Activated effector memory CD4-positive, alpha-beta T cell treated with anti-CD3 and anti-CD28 coated beads, Interleukin-2, amount 50 U/mL, for 16 hours (primary cell): Measurements from ENCODE around the gene REEP6.
"Not testable (repeated sequence)": the region's sequence is repeated elsewhere in the genome, so short reads cannot be mapped to it uniquely, and the experiment has no call there.

Experiments used
- DNase-seq: peaks from one replicate; pipeline ENCODE4 v3.0.0-alpha.2; 2020

Gene REEP6

DNA sequence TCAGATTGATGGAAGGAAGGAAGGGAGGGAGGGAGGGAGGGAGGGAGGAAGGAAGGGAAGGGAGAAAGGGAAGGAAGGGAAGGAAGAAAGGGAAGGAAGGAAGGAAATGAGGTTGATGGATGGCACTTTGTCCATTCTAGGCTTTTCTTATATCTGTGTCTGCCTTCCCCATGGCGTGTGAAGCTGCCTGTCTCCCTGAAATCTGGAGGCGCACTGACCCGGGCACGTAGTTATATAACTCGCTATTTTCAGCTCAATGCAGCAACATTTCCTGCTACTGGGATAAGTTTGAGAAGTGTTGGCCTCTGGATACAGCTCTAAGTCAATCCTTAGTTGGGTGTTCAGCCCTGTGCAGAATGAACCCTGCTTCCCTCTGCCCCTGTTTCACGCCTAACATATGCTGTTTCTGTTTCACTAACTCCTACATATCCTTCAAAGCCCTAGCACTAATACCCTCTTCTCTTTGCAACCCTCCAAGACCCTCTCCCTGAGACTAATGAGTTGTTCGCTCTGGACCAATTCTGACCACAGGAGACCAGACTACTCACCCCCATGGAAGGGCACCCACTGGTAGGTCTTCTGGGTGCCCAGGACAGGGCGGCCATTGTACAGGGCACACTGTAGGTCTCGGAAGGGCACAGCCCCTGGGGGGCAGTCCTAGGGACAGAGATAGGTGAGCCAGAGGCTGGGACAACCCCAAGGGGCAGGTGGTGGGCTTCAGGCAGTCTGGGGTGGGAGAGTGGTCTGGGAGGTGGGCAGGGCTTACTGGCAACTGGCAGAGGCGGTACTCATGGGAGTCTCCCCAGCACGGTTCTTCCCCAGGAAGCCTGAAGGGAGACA, 18.8 kb downstream of the REEP6 start:
- DNase-seq: no peak

DNA sequence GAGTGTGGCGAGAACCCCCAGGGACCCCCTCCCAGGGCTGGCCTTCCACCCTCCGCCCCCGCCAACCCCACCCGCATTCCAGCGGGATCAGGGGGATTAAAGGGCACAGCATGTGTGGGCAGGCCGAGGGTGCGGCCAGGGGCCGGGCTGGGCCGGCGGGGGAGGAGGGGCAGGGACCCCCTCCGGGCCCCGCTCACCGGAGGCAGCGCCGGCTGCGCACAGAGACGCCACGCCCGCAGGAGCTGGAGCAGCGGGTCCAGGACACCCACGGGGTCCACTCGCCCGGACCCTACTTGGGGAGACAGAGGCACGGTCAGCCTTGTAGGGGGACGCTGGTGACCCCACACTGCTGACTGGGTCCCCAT, 19.4 kb downstream of the REEP6 start:
- DNase-seq: no peak

DNA sequence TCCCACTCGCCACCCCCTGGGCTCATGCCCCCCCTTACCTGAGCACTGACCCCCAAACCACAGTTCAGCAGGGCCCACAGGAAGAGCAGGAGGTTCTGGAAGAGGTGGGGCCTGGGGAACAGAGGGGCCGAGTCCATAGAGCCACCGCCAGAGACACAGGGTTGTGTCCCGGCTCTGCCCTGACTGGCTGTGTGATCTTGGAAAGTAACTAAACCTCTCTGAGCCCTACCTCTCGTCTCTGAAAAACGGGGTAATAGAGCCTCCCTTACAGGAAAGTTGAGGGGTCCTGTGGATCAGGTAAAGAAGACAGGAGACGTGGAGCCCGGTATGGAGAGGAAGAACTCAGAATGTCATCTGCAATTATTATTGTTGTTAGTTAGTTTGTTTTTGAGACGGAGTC, 19.8 kb downstream of the REEP6 start:
- DNase-seq: no peak

DNA sequence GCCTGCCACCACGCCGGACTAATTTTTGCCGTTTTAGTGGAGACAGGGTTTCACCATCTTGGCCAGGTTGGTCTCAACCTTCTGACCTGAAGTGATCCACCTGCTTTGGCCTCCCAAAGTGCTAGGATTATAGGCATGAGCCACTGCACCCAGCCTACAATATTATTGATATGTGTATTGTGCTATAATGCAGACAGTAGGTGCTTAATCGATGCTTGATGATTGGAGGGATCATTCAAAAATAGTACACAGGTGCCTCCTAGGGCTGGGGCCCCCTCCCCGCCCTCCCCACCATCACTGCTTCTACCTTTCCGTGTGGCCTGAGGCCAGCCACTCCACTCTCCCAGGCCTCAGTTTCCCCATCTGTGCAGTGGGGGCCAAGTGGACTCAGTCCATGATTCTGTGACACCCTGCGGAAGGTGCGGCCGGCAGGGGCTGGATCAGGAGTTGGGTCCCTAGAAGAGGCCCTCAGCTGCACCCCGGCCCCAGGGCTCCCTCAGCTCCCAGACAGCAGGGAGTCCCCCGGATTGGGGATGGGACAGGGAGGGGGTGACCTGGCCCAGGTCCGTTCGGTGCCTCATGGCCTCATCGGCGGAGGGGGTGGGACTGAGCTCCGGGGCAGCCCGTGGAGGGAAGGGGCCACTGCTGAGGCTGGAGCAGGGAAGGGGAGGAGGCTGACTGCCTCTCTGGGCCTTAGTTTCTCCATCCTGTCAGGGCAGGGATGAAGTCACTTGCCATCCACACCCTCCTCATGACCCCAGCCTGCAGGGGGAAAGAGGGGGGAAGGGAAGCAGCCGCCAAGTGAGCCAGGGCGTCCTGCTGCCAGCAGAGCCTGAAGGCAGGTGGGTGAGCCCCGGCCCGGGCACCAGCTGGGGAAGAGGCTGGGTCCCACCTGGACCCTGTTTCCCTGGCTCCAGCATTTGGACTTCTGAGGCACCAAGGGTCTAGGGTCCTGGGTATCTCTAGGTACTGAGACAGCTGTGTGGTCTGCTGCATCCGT, 20.6 kb downstream of the REEP6 start:
- DNase-seq: no peak

DNA sequence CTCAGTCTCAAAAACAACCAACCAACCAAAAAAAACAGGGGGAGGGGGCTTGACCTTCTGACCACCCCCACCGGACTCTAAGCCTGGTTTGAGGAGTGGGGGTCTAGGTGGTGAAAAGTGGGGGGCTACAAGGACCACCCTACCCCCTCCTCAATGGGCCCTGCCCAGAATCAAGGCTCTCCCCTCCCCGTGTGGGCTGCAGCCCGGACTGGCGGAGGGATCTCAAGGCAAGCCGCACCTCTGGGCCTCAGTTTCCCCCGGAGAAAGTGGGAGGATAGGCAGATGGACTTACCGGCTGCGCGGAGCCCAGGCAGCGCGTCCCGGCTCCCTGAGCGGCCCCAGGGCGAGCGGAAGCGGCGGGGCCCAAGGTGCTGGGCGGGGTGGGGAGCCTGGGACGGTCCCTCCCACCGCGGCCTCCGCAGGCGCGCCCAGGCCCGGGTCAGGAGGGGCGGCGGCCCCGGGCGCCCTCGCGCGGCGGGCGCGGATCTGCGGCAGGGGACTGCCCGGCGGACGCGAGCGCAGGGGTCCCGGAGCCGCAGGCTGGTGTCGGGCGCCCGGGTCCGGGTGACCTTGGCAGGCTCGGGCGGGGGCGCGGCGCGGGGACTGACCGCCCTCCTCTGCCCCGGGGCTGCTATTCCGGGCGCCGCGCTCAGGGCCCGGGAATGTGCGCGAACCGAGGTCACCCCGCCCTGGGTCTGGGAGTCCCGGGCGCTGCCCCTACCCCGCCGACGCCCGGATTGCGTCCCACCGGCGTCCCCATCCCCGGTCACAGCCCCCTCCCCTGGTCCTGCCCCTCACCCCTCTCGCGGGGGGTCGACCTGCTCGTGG, 21.9 kb downstream of the REEP6 start, which contains the start of gene ADAMTSL5:
Gene ADAMTSL5 (minus strand): TSS at position 349 of the 828 bp plus-strand sequence. CDS start 2,076 bp downstream, outside the sequence.
- DNase-seq: peak; percentile 88

DNA sequence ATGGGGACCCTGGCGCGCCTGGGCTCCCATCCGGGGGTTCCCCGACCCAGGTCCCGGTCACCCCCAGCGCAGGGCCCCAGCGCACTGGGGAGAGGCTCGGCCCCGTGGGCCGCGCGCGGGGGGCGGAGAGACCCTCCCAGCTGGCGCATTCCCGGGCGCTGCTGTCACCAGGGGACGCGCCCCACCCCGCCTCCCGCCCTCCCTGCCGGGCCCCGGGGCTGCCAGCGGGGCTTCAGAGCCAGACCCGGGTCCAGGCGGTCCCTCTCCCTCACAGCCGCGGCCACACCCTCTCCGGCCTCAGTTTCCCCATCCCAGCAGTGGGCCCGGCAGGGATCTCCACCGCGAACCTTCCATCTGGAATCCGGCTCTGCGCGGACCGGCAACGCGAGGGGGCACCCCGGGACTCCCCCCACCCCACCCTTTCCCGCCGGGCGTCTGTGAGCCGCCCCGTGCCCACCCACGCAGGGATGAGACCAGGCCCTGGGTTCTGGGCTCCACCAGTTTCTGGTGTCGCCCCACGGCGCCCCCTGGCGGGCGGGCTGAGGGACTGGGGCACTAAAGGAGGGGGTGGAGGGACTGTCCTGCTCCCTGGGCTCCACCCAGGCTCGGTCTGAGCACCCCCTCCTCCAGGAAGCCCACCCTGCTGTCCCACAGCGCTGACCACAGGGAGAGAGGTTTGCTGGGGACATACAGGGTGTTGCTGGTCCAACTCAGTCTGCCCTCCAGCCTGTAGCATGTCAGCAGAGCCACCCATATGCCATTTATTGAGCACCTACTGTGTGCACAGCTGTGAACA, 22.7 kb downstream of the REEP6 start:
- DNase-seq: peak; percentile 90

DNA sequence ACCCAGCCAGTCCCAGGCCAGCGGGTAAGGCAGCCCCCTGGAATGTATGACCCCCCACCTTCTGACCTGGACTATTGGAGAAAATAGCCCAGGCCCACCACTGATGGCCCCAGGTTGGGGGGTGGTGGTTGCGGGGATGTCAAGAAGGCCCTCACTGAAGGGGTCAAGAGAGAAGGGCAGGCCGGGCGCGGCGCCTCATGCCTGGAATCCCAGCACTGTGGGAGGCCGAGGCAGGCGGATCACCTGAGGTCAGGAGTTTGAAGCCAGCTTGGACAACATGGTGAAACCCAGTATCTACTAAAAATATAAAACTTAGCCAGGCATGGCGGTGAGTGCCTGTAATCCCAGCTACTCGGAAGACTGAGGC, 23.3 kb downstream of the REEP6 start:
- DNase-seq: no peak

DNA sequence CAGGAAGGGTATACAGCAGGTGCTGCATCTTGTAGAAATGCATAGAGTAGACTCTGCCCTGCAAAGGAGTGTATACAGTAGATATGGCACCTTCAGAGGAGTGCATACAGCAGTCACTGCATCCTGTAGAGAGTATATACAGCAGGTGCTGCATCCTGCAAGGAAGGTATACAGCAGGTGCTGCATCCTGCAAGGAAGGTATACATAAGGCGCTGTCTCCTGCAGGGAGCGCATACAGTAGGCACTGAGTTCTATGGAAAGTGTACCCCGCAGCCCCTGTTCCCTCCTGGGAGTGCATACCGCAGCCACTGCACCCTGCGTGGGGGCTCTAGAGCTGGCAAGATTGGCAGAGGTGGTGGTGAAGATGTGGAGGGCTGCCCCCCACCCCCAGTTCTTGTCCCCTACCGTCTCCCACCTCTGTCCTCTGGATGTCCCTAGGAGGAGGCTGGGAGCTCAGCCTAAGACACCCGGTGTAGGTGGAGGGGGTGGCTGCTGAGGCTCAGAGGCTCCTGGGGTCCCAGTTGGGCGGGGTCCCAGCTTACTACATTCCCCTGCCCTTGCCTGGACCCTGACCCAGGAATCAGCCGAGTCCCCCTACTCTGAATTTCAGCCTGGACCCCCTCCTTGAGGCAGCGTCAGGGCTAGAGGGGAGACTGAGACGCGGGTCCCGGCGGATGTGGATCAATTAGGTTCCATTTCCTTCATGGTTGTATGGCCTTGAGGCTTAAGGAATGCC, 24.2 kb downstream of the REEP6 start:
- DNase-seq: no peak

DNA sequence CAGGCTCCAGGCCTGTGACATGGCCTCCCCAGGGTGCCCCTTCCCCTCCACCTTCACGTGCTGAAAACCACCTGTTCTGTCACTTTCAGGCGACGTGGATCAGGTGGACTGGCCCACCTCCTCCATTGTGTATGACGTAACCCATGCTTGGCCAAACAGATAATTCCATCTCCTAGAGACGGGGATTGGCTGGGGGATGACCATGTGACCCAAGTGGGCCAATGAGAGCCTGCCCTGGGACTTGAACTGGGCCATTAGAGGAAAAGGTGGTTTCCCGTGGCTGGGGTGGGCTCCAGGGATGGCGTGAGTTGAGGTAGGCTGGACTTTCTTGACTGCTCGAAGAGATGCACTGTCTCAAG, 25.4 kb downstream of the REEP6 start:
- DNase-seq: no peak

DNA sequence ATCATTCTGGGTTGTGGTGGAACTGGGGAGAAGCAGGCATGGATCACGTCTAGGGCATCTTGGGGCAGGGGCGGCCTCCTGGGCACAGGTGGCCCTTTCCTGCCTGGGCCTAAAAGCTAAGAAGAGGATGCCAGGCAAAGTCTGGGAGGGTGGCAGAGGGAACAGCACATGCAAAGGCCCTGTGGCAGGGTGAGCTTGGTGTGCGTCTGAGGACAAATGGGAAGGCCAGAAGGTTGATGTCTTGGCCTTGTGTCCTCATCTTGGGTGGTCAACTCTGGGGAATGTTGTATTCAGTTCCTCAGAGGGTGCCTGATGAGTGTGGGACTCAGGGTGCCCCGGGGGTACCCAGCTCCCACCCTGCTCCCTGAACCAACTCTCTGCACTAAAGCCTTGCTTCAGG, 27.5 kb downstream of the REEP6 start:
- DNase-seq: no peak

DNA sequence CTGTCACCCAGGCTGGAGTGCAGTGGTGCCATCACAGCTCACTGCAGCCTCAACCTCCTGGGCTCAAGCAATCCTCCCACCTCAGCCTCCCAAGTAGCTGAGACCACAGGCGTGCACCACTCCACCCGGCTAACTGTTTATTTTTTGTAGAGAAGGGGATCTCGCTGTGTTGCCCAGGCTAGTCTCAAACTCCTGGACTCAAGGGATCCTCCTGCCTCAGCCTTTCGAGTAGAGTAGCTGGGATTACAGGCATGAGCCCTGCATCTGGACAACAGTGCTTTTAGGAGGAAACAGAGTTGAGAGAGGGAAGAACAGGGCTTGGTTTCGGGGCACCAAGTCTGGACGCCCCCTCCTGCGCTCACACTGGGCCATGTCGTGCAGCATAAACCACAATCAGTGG, 28.8 kb downstream of the REEP6 start:
- DNase-seq: not testable (repeated sequence)

DNA sequence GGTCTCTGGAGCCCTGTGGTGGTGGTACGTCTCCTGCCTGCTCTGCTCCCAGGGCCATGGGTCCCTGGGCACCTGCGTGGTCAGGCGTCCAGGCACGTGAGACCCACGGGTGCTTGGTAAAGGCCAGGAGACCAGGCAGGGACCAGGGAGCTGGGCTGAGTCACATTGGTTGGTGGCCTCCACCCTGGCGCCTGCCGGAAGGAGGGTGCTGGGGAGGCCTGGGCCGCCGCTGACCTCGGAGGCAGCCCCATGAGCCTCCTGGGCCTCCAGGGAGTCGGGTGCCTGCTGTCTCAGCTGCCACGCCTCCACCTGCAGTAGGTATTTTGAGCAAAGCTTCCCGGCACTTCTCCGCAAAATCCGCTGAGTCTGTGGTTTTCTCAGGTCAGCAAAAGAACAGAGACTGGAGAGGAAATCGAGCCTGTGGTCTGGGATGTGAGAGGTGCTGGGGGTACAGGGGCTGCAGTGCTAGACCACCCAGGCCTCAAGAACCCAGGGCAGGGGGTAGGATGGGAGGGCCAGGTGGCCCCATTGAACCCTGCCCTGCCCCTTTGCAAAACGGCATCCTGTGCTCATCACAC, 29.3 kb downstream of the REEP6 start:
- DNase-seq: no peak

DNA sequence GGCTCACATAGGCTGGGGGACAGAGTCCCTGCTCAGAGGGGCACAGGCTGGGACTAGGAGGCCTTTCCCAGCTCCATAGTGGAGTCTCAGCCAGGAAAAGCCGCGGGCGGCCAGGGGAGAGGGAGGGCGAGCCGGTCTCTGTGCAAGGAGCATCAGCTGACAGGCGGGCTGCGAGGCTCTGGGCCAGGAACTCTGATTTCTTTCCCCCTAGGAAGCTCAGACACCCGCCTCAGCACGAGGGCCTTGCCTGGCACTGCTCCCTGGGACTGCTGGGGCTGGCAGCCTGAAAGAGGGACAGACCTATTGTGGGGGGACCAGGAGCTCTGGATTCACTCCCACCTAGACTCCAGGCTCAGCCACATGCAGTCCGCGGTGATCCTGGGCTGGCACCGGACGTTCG, 30.7 kb downstream of the REEP6 start:
- no peak for DNase-seq

DNA sequence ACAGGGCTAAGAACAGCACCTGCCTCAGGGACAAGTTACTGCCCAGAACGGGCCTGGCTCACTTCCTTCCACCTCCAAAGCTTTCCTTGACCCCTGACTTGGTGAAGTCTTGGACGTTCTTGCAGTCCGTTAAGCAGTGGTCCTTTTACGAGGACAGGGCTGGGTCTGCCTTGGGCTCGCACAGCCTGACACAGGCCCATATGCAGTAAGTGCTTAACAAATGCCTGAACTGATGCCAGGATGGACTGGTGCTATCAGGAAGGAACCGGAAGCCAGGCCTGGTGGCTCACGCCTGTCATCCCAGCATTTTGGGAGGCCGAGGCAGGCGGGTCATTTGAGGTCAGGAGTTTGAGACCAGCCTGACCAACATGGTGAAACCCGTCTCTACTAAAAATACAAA, 31.1 kb downstream of the REEP6 start:
- no peak for DNase-seq

DNA sequence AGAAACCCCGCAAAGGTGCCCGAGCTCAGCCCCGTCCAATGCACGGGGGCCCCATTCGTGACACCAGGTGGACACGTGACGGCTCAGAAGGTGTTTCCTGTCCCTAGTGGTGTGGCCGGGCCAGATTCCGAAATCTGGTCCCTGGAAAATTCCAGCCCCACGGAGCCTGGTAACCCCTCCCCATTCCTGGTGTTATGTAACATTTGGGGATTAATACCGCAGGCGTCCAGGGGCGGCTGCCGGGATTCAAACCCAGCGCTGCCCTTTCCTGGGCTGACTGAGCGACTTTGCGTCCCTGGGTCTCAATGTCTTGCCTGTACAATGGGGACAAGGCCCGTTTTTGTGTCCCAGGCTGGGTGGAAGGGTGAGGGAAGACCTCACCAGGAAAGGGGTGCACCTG, 31.9 kb downstream of the REEP6 start:
- DNase-seq: no peak

DNA sequence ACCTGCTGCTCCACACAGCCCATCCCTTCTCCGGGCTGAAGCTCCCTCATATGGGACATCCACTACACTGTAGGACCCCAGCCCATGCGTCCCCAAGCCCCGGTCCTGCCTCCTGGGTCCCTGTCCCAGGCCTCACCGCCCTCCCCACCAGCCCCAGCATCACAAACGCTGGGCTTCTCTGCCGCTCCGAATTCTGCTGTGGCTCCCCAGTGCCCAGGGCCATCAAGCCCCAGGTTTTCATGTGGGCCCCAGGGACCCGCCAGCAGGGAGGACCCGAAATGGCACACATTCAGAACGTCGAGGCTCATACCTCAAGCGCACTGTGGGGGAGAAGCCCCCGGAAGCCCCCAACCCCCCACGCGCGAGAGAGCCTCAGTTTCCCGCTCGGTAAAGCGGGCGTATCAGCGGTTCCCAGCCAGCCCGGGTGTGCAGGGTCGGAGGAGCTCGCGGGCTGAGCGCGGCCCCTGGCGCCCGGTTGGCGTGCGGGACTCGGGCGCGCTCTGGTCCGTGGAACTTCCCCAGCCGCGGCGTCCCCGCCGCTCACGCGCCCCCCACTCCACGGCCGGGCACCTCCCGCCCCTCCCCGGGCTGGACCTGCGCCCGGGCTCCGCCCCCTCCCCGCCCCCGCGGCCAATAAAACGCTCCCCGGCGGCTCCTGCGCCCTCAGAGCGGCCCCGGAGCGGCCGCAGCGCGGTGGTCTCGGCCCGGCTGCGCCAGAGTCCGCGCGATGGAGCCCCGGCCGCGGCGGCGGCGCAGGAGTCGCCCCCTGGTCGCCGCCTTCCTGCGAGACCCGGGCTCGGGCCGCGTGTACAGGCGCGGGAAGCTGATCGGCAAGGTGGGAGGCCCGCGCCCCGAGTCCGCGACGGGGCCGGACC, 32.7 kb downstream of the REEP6 start, which contains the start of gene PLK5:
Gene PLK5 (plus strand): TSS at position 666 of the 875 bp plus-strand sequence. CDS start 2,920 bp downstream, outside the sequence.
- no peak for DNase-seq

DNA sequence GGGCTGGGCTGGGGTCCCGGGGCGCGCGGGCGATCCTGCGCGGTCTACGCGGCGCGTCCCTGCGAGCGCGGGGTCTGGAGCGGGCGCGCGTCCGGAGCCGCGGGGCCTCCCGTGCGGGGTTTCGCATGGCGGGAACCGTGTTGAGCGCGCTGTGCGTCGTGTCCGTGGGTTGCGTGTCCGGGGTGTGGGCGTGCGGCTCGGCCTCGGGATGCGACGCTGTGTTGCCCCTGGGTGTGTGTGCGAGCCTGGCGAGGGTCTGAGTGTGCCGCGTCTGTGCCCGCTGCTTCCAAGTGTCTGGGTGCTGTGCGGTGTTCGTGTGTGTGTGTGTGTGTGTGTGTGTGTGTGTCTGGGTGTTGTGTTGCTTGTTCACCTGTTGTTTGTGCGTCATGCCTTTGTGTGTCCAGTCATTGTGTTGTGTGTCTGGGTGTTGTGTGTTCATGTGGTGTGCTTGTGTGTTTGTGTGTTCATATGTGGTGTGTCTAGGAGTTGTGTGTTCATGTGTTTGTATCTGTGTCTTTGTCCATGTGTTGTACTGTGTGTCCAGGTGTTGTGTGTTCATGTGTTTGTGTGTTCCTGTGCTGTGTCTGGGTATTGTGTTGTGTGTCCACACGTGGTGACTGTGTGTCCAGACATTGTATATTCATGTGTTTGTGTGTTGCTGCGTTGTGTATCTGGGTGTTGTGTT, 33.4 kb downstream of the REEP6 start:
- no peak for DNase-seq

DNA sequence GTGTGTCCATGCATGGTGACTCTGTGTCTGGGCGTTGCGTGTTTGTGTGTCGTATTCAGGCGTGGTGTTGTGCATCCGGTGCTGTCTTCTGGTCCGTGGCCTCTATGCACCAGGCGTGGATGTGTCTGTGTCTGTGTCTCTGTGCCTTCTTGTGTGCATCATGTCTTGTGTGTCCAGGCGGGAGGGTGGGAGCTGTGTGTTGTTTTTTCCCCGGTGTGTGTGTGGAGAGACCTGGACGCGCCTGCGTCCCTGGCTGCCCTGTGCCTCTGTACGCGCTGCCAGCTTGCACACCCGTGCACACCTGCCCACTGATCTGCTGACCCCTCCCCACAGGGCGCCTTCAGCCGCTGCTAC, 34.0 kb downstream of the REEP6 start:
- no peak for DNase-seq

DNA sequence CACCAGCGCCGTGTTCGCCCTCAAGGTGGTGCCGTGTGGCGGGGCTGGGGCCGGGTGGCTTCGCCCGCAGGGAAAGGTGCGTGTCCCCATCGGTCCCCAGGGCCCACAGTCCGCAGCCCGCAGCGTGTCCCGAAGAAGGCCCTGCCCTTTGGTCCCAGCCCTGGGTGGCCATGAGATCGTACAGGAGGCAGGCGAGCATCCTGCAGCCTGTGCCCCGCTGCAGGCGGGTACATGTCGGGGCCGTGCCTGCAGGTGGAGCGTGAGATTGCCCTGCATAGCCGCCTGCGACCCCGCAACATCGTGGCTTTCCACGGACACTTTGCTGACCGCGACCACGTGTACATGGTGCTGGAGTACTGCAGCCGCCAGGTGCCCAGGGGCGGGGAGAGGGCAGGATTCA, 34.4 kb downstream of the REEP6 start:
- no peak for DNase-seq
